ENCODE data around the gene KRTAP4-4.
"Not testable (repeated sequence)": the region's sequence is repeated elsewhere in the genome, so short reads cannot be mapped to it uniquely, and the experiment has no call there.

GRCh38 chr17:41148971-41149651, 11.4 kb downstream of the KRTAP4-4 start:
- not testable (repeated sequence) for TF ChIP-seq POLR2AphosphoS5, POLR2A (IDR thresholded peaks at IDR 0.05)
